Stimulated activated CD8-positive, alpha-beta memory T cell treated with anti-CD3 and anti-CD28 coated beads, Interleukin-4, amount 100 ng/mL, for 24 hours (primary cell): Measurements from ENCODE around the gene APOLD1.

Experiments used
- DNase-seq: peaks from one replicate; pipeline ENCODE4 v3.0.0-alpha.2; 2020; ENCODE audit warnings: low read depth

Gene APOLD1

DNA sequence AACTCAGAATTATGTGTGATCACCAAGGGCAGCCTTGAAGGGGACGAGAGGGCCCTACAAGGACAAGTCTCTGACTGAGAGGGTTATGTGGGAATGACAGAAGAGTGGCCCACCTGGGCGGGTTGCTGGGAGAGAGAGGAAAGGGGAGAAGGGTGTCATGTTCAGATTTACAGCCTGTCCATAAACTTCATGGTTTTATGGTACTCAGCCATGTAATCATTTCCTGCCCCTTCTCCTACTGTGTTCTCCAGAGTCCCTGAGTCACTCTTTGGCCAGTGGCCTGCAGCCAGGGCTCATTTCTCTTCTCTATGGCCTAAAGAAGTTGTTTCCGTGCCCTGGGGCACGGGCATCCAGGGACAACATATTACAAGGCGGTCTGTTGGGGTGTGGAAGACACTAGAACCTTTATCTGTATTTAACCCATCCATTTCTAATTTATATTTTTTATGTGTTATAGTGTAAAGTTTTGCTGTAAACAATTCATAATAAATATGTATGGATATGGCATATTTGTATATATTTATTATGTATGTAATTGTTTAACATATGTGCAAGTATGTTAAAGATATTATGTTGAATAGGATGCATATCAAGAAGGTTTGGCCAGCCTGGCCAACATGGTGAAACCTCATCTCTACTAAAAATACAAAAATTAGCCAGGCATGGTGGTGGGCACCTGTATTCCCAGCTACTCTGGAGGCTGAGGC is 54.6 kb downstream of the APOLD1 start:
- DNase-seq = no peak

GRCh38 chr12:12840580-12840899 is 55.1 kb downstream of the APOLD1 start:
- DNase-seq = no peak
